WERI-Rb-1 (cell line): ENCODE results near the gene CASR.

Source experiments
- DNase-seq: peaks from one replicate; pipeline ENCODE4 v3.0.0-alpha.2; 2020
- H3K27ac ChIP-seq: fragments of 250-450 bp; sonication (Bioruptor Pico); 2 replicates; pipeline ENCODE4 v1.5.1; 2020; ENCODE audit warnings: mild to moderate bottlenecking, moderate library complexity
- H3K27me3 ChIP-seq: fragments of 250-450 bp; sonication (Bioruptor Pico); 2 replicates; pipeline ENCODE4 v1.5.1; 2021; ENCODE audit warnings: mild to moderate bottlenecking, low read depth, moderate library complexity; ENCODE audit not compliant: insufficient read depth, severe bottlenecking
- H3K36me3 ChIP-seq: fragments of 250-450 bp; sonication (Bioruptor Pico); 2 replicates; pipeline ENCODE4 v1.5.1; 2020; ENCODE audit warnings: mild to moderate bottlenecking, moderate library complexity
- H3K4me3 ChIP-seq: 2 replicates; pipeline ENCODE4 v1.5.1; 2011; ENCODE audit warnings: low read depth, mild to moderate bottlenecking, control low read depth, low read length
- H3K9me3 ChIP-seq: fragments of 250-450 bp; sonication (Bioruptor Pico); 2 replicates; pipeline ENCODE4 v1.5.1; 2021; ENCODE audit warnings: mild to moderate bottlenecking, moderate library complexity; ENCODE audit not compliant: severe bottlenecking
- TF ChIP-seq, protein P1 (sequence below): IDR thresholded peaks from 2 replicates; pipeline ENCODE4 v1.5.1; 2011; ENCODE audit warnings: low read depth, mild to moderate bottlenecking, control low read depth, inconsistent platforms, low read length

Gene CASR

DNA sequence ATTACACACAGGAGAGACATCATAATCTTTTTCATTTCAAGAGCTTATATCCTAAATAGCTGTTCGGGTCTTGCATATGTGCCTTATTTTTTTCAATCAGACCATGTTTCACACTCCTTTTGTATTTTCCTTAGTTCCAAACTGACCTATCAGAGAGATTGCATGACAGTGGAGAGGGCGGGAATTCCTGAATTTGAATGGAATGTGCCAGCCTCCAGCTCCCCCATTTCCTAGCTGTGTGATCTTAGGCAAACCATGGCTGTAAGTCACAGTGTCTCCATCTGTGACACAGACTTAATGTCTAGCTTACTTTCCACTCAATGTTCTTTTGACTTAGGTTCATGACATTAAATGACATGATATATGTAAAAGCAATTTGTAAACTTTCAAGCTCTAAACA lies 79.6 kb downstream of the CASR start:
- Histone ChIP-seq H3K4me3 (no peak overlapping the region), H3K36me3 (no peaks in the 10 kb centered on the region), H3K9me3 (no peaks in the 10 kb centered on the region), H3K27me3 (peaks cover 50% of the 10 kb centered on the region), H3K27ac (no peak overlapping the region)
- TF ChIP-seq, protein P1, sequence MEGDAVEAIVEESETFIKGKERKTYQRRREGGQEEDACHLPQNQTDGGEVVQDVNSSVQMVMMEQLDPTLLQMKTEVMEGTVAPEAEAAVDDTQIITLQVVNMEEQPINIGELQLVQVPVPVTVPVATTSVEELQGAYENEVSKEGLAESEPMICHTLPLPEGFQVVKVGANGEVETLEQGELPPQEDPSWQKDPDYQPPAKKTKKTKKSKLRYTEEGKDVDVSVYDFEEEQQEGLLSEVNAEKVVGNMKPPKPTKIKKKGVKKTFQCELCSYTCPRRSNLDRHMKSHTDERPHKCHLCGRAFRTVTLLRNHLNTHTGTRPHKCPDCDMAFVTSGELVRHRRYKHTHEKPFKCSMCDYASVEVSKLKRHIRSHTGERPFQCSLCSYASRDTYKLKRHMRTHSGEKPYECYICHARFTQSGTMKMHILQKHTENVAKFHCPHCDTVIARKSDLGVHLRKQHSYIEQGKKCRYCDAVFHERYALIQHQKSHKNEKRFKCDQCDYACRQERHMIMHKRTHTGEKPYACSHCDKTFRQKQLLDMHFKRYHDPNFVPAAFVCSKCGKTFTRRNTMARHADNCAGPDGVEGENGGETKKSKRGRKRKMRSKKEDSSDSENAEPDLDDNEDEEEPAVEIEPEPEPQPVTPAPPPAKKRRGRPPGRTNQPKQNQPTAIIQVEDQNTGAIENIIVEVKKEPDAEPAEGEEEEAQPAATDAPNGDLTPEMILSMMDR: no peak
- DNase-seq: no peak

DNA sequence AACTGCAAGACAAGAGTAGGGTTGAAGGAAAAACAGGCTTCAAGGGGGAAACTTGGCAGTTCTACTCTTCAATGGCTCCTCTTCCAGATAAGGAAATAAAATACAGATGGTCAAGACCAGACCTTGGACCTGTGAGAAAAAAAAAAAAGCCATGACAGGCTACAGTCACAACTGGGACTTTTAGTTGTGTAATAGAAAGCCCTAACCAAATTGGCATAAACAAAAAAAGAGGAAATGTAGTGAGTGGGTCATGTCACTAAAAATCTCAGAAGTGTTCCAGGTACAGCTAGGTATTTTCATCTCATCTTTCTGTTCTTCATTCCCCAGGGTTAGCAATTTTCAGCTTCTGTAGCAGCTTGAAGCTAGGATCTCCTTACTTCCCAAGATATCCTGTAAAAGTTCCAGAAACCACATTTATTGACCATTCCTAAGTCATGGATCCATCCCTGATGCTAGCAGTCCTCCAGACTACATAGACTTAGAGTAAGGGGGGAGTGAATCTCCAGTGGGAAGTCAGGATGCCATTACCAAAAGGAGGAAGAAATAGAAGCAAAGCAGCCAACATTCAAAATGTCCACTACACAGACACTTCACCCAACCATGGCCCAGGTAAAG lies 80.6 kb downstream of the CASR start:
- TF ChIP-seq, protein P1: no peak
- Histone ChIP-seq H3K4me3 (no peak overlapping the region), H3K27ac (no peak overlapping the region), H3K27me3 (peaks cover 52% of the 10 kb centered on the region), H3K36me3 (no peaks in the 10 kb centered on the region), H3K9me3 (no peaks in the 10 kb centered on the region)
- no peak for DNase-seq

DNA sequence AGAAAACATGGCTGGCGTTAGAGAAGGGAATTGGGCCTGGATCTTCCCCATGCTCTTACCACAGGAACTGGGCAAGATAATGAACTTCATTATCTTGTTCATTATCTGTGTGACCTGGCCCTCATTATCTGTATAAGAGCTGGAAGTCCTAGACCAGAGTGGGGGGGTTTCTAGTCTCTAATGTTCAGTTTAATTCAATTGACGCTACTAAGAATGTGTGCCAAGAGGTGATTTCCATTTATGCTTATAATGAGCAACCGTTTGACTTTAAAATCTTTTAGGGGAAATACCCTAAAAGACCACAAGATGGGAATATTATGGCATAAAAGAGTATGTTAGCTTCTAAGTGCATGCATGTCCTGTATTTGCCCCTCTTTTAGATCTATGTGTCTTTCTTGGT lies 82.5 kb downstream of the CASR start:
- no peaks in the 10 kb centered on the region for H3K9me3 ChIP-seq
- no peak overlapping the region for H3K4me3 ChIP-seq
- H3K36me3 ChIP-seq: no peaks in the 10 kb centered on the region
- TF ChIP-seq, protein P1: no peak
- H3K27ac ChIP-seq: no peak overlapping the region
- peaks cover 39% of the 10 kb centered on the region for H3K27me3 ChIP-seq
- no peak for DNase-seq

DNA sequence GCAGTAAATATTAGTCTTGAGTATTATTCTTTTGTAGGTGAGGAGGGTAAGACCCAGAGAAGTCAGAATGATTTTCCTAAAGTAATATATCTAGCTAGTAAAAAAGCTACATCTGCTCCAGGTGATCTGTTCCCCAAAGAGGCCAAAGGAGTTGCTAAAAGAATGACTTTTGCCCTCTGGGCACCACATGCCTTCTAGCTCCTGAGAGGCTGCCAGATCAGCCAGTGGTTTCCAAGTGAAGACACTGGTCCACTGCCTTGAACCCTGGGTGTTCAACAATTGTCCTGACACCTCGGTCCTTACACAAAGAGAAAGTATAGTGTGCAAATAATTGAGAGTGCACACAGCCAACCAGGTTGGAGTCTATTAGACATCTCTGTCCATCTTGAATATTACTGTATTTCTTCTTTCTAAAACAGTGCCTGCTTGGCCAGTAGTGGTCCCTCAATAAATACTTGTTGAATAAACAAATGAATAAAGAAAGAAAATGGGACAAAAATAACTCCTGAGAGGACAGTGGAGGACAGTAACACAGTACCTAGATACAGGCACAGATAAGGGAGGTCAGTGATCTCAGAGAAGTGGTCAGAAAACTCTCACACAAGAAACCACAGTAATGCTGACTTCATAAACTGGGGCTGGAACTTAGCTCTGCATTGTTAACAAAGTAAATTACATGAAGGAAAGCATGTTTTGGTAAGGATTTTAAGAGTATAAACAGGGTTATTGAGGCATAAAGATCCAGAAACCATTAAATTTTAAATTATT lies 85.0 kb downstream of the CASR start:
- DNase-seq: no peak
- Histone ChIP-seq H3K9me3 (no peaks in the 10 kb centered on the region), H3K27me3 (peaks cover 27% of the 10 kb centered on the region), H3K4me3 (no peak overlapping the region), H3K36me3 (no peaks in the 10 kb centered on the region), H3K27ac (no peak overlapping the region)
- TF ChIP-seq, protein P1: no peak

DNA sequence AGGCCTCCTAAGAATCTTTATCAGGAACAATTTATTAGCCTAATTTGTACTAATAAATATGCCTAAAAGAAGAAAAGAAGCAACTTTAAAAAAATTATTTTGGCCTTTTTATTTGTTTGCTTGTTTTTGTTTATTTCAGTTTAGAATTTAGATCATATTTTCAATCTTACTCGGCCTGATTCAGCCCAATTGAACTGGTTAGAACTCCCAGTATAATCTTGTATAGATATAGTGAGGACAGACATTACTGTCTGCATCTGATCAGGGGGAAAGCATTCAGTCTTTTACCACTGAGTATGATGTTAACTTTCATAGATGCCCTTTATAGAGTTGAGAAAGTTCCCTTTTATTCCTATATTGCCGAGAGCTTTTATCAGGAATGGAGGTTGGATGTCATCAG lies 85.6 kb downstream of the CASR start:
- Histone ChIP-seq H3K36me3 (no peaks in the 10 kb centered on the region), H3K9me3 (no peaks in the 10 kb centered on the region), H3K27me3 (peaks cover 24% of the 10 kb centered on the region), H3K27ac (no peak overlapping the region), H3K4me3 (no peak overlapping the region)
- DNase-seq: no peak
- TF ChIP-seq, protein P1: no peak
